ENCODE results near the gene NLRX1.
"Not testable (repeated sequence)": the region's sequence is repeated elsewhere in the genome, so short reads cannot be mapped to it uniquely, and the experiment has no call there.

Gene NLRX1

GRCh38 chr11:119187123-119187892 lies 18.8 kb downstream of the NLRX1 start:
- no peak for DNase-seq (ENCODE audit: low read depth)

- no peak for DNase-seq (ENCODE audit: low read depth)
These were observed 19.5 kb downstream of the NLRX1 start for GRCh38 chr11:119188067-119188466.

- no peak for DNase-seq (ENCODE audit: low read depth)
These were observed 20.4 kb downstream of the NLRX1 start for GRCh38 chr11:119188887-119189286.

GRCh38 chr11:119189393-119189792 lies 20.9 kb downstream of the NLRX1 start:
- no peak for DNase-seq (ENCODE audit: low read depth)

GRCh38 chr11:119190531-119190930 lies 22.0 kb downstream of the NLRX1 start:
- DNase-seq (ENCODE audit: low read depth), result no peak

- DNase-seq (ENCODE audit: low read depth), result not testable (repeated sequence)
These were observed 22.7 kb downstream of the NLRX1 start for GRCh38 chr11:119191265-119191664.

- DNase-seq (ENCODE audit: low read depth), result no peak
These were observed 23.6 kb downstream of the NLRX1 start for GRCh38 chr11:119192111-119192510.

- DNase-seq (ENCODE audit: low read depth), result no peak
These were observed 24.5 kb downstream of the NLRX1 start for GRCh38 chr11:119193001-119193400.

GRCh38 chr11:119193626-119194025 lies 25.1 kb downstream of the NLRX1 start:
- no peak for DNase-seq (ENCODE audit: low read depth)

GRCh38 chr11:119194811-119195440 lies 26.4 kb downstream of the NLRX1 start:
- DNase-seq (ENCODE audit: low read depth), result no peak

GRCh38 chr11:119195680-119196079 lies 27.2 kb downstream of the NLRX1 start:
- DNase-seq (ENCODE audit: low read depth), result no peak

GRCh38 chr11:119196833-119197483 lies 28.4 kb downstream of the NLRX1 start:
- DNase-seq (ENCODE audit: low read depth), result peak; percentile 63

GRCh38 chr11:119198925-119199324 lies 30.4 kb downstream of the NLRX1 start:
- no peak for DNase-seq (ENCODE audit: low read depth)

GRCh38 chr11:119201236-119201635 lies 32.7 kb downstream of the NLRX1 start:
- not testable (repeated sequence) for DNase-seq (ENCODE audit: low read depth)

- no peak for DNase-seq (ENCODE audit: low read depth)
These were observed 34.0 kb downstream of the NLRX1 start for GRCh38 chr11:119202554-119202953.

GRCh38 chr11:119204066-119204465 lies 35.5 kb downstream of the NLRX1 start:
- DNase-seq (ENCODE audit: low read depth), result no peak

GRCh38 chr11:119205080-119205479 lies 36.6 kb downstream of the NLRX1 start:
- DNase-seq (ENCODE audit: low read depth), result no peak

GRCh38 chr11:119205574-119206510 lies 37.3 kb downstream of the NLRX1 start, which contains the start of gene CBL:
Gene CBL (plus strand): TSS chr11:119206339. CDS start chr11:119206418, 79 bp downstream.
- DNase-seq (ENCODE audit: low read depth), result peak; percentile 92

GRCh38 chr11:119206511-119207414 lies 38.2 kb downstream of the NLRX1 start:
- peak; percentile 23 for DNase-seq (ENCODE audit: low read depth)

- no peak for DNase-seq (ENCODE audit: low read depth)
These were observed 39.0 kb downstream of the NLRX1 start for GRCh38 chr11:119207415-119207960.
